HEK293T (cell line): ENCODE data around the gene KDELR3.

ENCODE experiments used
- CTCF ChIA-PET: fragments of 350-600 bp; formaldehyde crosslinking; extraction: SDS; loops from one replicate; lab custom pipeline; 2021; ENCODE audit warnings: antibody characterized with exemption, inconsistent platforms; lab: Yijun Ruan, JAX
- POLR2A ChIA-PET: fragments of 350-600 bp; formaldehyde crosslinking; extraction: SDS; loops from one replicate; lab custom pipeline; 2020; ENCODE audit warnings: antibody characterized with exemption, inconsistent platforms; lab: Yijun Ruan, JAX
- DNase-seq: peaks from one replicate; pipeline ENCODE4 v3.0.0; 2012; ENCODE audit warnings: mixed read lengths; ENCODE audit errors: extremely low spot score
- ARNT ChIP-seq: fragments of 450-650 bp; IDR thresholded peaks from 2 replicates; pipeline ENCODE4 v1.6.1; 2017; ENCODE audit warnings: mild to moderate bottlenecking
- BHLHE40 ChIP-seq: fragments of 450-650 bp; IDR thresholded peaks from 2 replicates; pipeline ENCODE4 v1.6.1; 2016; ENCODE audit warnings: mild to moderate bottlenecking, moderate library complexity, borderline replicate concordance
- CTBP1 ChIP-seq: fragments of 450-650 bp; IDR thresholded peaks from 2 replicates; pipeline ENCODE4 v1.6.1; 2016; ENCODE audit warnings: borderline replicate concordance
- ELF4 ChIP-seq: fragments of 450-650 bp; IDR thresholded peaks from 2 replicates; pipeline ENCODE4 v1.6.1; 2017; ENCODE audit warnings: antibody characterized with exemption
- FOXA1 ChIP-seq: fragments of 450-650 bp; IDR thresholded peaks from 2 replicates; pipeline ENCODE4 v1.6.1; 2016; ENCODE audit warnings: mild to moderate bottlenecking
- FOXK2 ChIP-seq: fragments of 450-650 bp; IDR thresholded peaks from 2 replicates; pipeline ENCODE4 v1.6.1; 2016; ENCODE audit warnings: mild to moderate bottlenecking
- FOXM1 ChIP-seq: fragments of 450-650 bp; IDR thresholded peaks from 2 replicates; pipeline ENCODE4 v1.6.1; 2017; ENCODE audit warnings: mild to moderate bottlenecking, borderline replicate concordance
- HDGF ChIP-seq: fragments of 450-650 bp; IDR thresholded peaks from 2 replicates; pipeline ENCODE4 v1.6.1; 2017; ENCODE audit warnings: antibody characterized with exemption, borderline replicate concordance
- L3MBTL2 ChIP-seq: fragments of 450-650 bp; conservative IDR thresholded peaks from 2 replicates; pipeline ENCODE4 v1.6.1; 2016; ENCODE audit warnings: mild to moderate bottlenecking
- LEF1 ChIP-seq: fragments of 450-650 bp; IDR thresholded peaks from 2 replicates; pipeline ENCODE4 v1.6.1; 2017; ENCODE audit warnings: mild to moderate bottlenecking, borderline replicate concordance
- NFRKB ChIP-seq: fragments of 450-650 bp; IDR thresholded peaks from 2 replicates; pipeline ENCODE4 v1.6.1; 2016; ENCODE audit warnings: mild to moderate bottlenecking, moderate library complexity
- PKNOX1 ChIP-seq: fragments of 450-650 bp; IDR thresholded peaks from 2 replicates; pipeline ENCODE4 v1.6.1; 2016
- SP1 ChIP-seq: fragments of 450-650 bp; IDR thresholded peaks from 2 replicates; pipeline ENCODE4 v1.6.1; 2017
- SUZ12 ChIP-seq: fragments of 450-650 bp; IDR thresholded peaks from 2 replicates; pipeline ENCODE4 v1.6.1; 2016; ENCODE audit warnings: mild to moderate bottlenecking
- TARDBP ChIP-seq: fragments of 450-650 bp; IDR thresholded peaks from 2 replicates; pipeline ENCODE4 v1.6.1; 2016
- ZNF384 ChIP-seq: fragments of 450-650 bp; IDR thresholded peaks from 2 replicates; pipeline ENCODE4 v1.6.1; 2016

KDELR3 gene

GRCh38 chr22:38449776-38450175 is 18.1 kb upstream of the KDELR3 start:
- POLR2A ChIA-PET = interaction anchor here (1.2 to 1.7 kb wide), 2 partner anchors 13 to 51 kb away, joined by 4 to 5 read pairs; no protein-coding TSS in a partner anchor
- CTCF ChIA-PET = interaction anchor here (0.6 kb wide), 1 partner anchor 52 kb away, joined by 3 read pairs; no protein-coding TSS in a partner anchor
- TF ChIP-seq HDGF = no peak
- no peak for TF ChIP-seq CTBP1
- TF ChIP-seq NFRKB = no peak
- no peak for TF ChIP-seq FOXK2
- no peak for TF ChIP-seq LEF1
- TF ChIP-seq ZNF384 = no peak
- no peak for TF ChIP-seq TARDBP
- no peak for TF ChIP-seq ARNT
- TF ChIP-seq FOXA1 = no peak
- no peak for TF ChIP-seq SUZ12
- no peak for TF ChIP-seq SP1
- no peak for TF ChIP-seq ELF4
- TF ChIP-seq BHLHE40 = no peak
- TF ChIP-seq L3MBTL2 = no peak
- no peak for TF ChIP-seq FOXM1
- TF ChIP-seq PKNOX1 = no peak
- DNase-seq = no peak

- no peak for DNase-seq
- no peak for TF ChIP-seq FOXK2
- no peak for TF ChIP-seq SP1
- no peak for TF ChIP-seq ARNT
- TF ChIP-seq FOXM1 = no peak
- no peak for TF ChIP-seq CTBP1
- TF ChIP-seq FOXA1 = no peak
- TF ChIP-seq L3MBTL2 = no peak
- no peak for TF ChIP-seq PKNOX1
- TF ChIP-seq TARDBP = no peak
- TF ChIP-seq HDGF = no peak
- no peak for TF ChIP-seq ELF4
- TF ChIP-seq ZNF384 = no peak
- CTCF ChIA-PET = interaction anchor here (0.6 kb wide), 1 partner anchor 53 kb away, joined by 3 read pairs; no protein-coding TSS in a partner anchor
- POLR2A ChIA-PET = interaction anchor here (0.8 to 2.0 kb wide), 2 partner anchors 12 to 52 kb away, joined by 3 to 7 read pairs; no protein-coding TSS in a partner anchor
Observed at GRCh38 chr22:38450234-38450797, 17.6 kb upstream of the KDELR3 start.

GRCh38 chr22:38451404-38451803 is 16.5 kb upstream of the KDELR3 start:
- ChIA-PET CTCF (interaction anchor here (0.5 to 1.1 kb wide), 2 partner anchors 11 to 102 kb away, joined by 3 to 4 read pairs; no protein-coding TSS in a partner anchor), POLR2A (interaction anchor here (0.8 to 2.0 kb wide), 4 partner anchors 11 to 53 kb away, joined by 3 to 7 read pairs (median 4); partner anchors contain the start of gene KDELR3)
- DNase-seq = no peak
- TF ChIP-seq BHLHE40 = no peak
- TF ChIP-seq SP1 = no peak
- TF ChIP-seq LEF1 = no peak
- no peak for TF ChIP-seq L3MBTL2

GRCh38 chr22:38451864-38452263 is 16.0 kb upstream of the KDELR3 start:
- CTCF ChIA-PET = interaction anchor here (1.1 kb wide), 1 partner anchor 10 kb away, joined by 4 read pairs; no protein-coding TSS in a partner anchor
- TF ChIP-seq FOXA1 (no peak), FOXM1 (no peak), ARNT (no peak), NFRKB (no peak), ZNF384 (no peak), FOXK2 (no peak), CTBP1 (no peak), ELF4 (no peak), HDGF (no peak), LEF1 (no peak), L3MBTL2 (no peak), PKNOX1 (no peak), SP1 (no peak), TARDBP (no peak), BHLHE40 (no peak), SUZ12 (no peak)
- POLR2A ChIA-PET = interaction anchor here (1.0 to 2.0 kb wide), 3 partner anchors 11 to 53 kb away, joined by 3 to 7 read pairs (median 4); partner anchors contain the start of gene KDELR3
- DNase-seq = no peak

GRCh38 chr22:38452373-38453065 is 15.4 kb upstream of the KDELR3 start:
- DNase-seq = no peak
- ChIA-PET CTCF (interaction anchor here (1.0 kb wide), 1 partner anchor 18 kb away, joined by 3 read pairs; no protein-coding TSS in a partner anchor), POLR2A (interaction anchor here (0.9 to 2.0 kb wide), 5 partner anchors 10 to 54 kb away, joined by 3 to 7 read pairs (median 3); partner anchors contain the start of gene KDELR3)
- TF ChIP-seq HDGF = no peak
- no peak for TF ChIP-seq SUZ12
- no peak for TF ChIP-seq ELF4
- no peak for TF ChIP-seq L3MBTL2
- no peak for TF ChIP-seq SP1
- no peak for TF ChIP-seq LEF1
